Lung microvascular endothelial cell (primary cell): ENCODE results near the gene CFAP53. TPM values are rescaled to one million over a fixed set of nuclear protein-coding genes. Genes with fewer than 3 reads are reported as not detected.

Source experiments
- DNase-seq, 2 donors: peaks; one replicate each; pipeline versions ENCODE4 v3.0.0 to v3.0.0-alpha.2; 2010; ENCODE audit warnings: low read depth in 2 of 2
- total RNA-seq: library from RNA; depleted of rRNA; stranded (reverse); fragments of >200 nt; gene quantifications from 2 replicates; pipeline ENCODE4 v1.2.1, GENCODE V29; 2014

Gene CFAP53
- total RNA-seq, 1 donor from 2014 or later: 0.20 TPM

DNA sequence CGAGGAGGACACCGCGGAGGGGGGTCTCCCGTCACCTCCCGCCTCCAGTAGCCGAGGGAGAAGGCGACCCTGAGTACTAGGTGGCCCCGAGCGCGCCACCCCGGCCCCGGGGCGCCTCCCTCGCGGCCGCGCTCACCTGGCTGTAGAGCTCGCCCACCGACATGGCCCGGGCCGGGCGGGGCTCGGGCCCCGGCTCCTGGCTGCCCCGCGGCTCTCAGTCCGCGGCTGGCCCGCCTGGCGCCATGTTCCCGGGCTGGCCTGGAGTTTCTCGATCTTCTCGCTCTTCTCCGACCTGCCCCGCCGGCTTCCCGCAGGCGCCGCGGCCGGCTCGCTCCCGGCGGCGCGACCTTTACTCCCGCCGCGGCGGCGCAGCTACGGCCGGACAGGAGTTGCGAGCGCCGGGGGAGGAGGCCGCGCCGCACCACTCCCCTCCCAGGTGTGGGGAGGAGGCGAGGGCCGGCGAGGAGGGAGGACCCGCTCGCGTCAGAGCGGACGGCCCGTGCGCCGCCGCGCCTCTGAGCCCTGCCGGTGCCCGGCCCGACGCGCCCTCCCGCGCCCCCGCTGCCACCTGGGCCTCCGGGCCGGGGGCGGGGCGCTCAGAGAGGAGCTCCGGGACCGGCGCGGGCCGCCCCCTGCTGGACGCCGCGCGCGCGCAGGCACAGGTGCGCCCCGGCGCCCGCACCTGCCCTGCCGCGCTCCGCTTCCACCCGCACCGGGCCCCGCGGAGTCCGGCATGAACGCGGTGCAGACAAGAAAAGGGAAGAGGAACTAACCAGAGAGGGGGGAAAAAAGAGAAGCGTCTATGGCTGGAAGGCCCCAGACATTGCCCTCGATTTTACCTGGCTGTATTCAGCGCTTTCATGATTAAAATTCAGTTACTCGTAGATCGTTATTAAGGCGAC lies 71.4 kb downstream of the CFAP53 start, which contains the start of gene MYO5B:
Gene MYO5B, minus strand, starts transcription at position 517 of the 902 bp plus-strand sequence. Its CDS starts 354 bp downstream, at position 163.
- peak in 1 of 2 donors; percentile 11 for DNase-seq

DNA sequence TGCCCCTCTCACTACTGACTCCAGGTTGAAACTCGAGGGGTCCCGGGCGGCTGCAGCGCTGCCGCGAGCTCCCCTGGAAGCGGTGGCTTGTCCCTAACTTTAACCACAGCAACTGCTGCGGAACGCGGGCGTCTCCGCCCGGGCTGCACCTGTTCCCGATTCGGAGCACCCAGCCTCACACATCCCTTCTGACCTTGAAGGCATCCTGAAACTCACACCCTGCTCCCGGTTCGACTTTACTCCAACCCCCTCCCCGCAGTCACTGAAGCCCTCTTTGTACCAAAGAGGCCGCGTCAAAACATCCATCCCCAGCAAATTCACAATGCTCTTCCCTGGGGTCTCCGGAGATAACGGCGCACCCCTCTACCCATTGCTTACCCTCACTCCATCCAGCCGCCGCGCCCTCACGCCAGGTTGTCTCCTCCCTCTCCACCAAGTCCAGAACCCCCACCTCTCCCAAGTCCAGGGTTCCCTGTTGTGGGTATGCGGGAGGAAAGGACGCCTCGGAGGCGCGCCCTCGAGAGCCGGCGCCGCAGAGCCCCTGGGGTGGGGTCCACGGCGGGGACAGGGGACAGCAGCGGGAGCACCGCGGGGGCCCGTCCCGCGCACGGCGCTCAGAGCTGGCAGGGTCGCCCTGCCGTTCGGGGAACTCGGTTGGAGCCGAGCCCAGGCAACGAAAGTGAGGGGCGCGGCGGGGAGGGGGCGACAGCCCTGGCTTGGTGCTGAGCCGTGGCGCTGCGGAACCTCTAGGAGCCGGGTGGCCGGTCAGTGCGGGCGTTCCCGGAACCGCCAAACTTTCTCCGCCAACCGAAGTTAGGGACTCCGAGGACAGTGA lies 72.3 kb downstream of the CFAP53 start:
- DNase-seq: no peak

DNA sequence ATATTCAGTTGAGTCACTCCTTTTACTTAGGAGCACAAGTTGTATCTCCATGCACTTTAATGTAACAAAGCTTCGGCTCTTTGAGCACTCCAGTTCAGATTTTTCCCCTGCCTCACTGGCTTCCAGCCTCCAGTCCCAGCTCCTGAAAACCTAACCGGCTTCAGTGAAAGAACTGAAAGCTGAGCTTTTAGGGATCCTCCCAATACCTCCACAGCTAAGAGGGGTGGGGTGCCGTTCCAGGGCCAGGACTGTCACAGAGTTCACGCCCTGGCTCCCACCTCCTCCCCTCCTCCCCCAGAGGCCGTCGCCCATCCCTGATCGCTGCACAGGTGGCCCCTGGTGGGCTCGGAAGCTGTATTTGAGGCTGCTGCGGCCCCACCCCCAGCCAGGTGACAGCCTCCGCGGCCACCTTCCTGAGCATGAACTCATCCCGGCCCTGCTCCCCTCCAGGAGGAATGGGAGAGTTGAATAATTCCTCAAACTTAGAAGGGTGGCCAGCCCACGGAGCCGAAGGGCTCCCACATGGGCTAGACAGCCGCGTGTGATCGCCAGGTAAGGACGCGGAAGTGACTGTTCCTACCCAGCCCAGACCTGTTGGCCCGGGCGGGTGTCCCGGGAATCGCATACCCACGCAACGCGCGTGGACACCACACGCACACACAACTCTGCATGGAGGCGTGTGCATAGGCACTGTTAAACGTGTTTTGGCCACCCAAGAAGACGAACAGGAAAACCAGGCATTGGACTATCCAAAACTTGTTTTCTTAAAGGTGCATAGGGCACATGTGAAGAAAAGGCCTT lies 73.1 kb downstream of the CFAP53 start:
- DNase-seq: no peak

DNA sequence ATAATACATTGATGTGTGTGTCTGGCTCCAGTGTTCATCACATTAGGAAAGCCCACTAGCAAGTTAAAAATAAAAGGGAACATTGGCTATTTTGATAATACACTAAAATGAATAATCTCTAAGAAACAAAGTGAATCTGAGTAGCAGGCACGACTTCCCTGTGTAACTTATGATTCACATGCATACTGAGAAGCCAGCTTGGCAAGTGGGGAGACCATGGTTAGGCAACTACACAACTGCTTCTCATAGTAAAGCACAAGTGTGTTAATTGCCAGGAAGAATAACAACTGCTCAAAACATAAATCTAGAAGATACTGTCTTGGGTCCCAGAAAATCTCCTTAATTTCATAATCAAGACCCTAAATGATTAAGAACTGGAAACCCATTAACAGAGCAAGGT lies 75.4 kb downstream of the CFAP53 start:
- DNase-seq: no peak

DNA sequence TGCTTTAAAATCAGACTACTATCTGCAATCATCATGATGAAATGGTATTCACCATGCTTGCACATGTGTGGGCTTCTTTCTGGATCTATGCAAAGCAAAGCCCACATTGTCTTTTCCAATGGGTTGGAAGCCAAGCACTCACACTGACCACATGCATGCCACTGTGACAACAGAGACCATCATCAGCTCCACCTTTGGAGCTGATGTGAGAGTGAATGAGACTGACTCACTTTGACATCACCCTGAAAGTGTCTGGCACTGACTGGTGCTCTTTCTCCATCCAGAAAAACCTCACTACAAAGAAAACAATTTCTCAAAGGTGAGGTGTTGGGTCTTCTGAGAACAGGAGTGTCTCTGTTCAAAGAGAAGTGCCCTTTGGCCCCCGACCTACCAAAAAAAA lies 76.1 kb downstream of the CFAP53 start:
- no peak for DNase-seq

DNA sequence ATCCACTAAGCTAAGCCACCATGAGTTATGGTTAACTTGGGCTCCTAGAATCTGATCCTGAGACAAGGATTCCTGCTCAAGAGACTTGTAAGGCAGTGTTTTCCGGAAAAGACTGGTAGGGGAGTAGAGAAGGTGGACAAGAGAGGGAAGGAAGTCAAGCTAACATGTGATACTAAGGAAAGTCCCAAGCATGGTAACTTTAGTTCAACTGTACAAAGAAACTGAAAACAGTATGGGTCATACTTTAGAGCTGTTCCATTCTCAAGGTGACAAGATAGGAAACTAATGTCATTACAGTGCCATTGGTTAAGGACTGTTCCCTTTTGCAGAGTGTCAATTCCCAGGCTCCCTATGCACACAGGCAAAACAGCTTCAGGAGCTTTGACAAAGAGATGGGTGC lies 77.1 kb downstream of the CFAP53 start:
- no peak for DNase-seq

DNA sequence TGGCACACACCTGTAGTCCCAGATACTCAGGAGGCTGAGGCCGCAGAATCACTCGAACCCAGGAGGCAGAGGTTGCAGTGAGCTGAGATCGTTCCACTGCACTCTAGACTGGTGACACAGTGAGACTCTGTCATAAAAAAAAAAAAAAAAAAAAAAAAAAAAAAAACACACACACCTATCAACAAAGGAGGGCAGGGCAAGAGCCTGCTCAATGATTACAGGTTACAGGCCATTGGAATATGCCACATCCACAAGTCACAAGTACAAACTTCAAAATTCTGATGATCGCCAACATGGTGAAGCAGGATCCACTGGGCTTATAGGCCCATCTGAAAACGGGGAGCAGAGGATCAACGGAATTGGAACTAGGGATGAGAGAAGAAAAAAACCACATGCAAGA lies 77.6 kb downstream of the CFAP53 start:
- no peak for DNase-seq

DNA sequence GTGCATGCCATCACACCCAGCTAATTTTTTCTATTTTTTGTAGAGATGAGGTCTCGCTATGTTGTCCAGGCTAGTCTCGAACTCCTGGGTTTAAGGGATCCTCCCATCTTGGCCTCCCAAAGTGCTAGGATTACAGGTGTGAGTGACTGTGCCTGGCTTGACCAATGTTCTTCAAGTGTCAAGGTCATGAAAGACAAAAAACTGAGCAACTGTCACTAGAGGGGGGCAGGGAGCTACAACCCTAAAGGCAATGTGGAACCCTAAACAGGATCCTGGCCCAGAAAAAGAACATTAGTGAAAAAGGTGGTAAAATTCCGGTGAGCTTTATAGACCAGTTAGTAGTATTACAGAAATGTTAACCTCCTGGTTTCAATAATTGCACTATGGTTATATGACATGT lies 78.6 kb downstream of the CFAP53 start:
- DNase-seq: no peak

DNA sequence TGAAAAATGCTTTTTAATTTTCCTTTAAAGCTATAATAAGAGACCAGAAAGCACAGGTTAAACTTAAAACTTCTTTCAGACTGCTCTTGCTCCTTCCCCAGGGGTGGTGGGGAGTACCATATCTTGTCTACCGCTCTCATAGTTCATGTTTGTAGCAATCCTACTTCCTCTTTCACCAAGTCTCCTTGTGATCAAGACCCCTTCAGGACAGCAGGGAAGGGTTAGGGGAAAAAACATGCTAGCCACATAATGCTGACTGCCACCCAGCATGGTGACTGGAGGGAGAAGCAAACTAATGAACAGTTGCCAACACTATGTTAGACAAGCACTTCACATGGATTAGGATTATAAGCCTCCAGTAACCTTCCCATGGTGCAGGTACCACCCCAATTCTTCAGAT lies 79.9 kb downstream of the CFAP53 start:
- DNase-seq: no peak

DNA sequence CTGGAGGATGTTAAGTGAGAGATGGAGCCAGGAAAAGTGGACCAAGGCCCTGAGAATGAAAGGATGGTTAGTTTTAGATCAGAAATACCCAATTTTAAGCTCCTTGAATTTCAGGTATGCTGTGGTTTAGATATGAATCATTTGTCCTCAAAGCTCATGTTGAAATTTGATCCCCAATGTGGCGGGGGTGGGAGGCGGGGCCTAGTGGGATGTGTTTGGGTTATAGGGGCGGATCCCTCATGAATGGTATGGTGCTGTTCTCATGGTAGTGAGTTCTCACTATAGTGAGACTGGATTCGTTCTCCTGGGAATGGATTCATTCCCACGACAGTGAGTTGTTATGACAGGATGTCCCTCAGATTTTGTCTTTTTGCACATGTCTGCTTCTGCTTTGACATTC lies 82.7 kb downstream of the CFAP53 start:
- no peak for DNase-seq

DNA sequence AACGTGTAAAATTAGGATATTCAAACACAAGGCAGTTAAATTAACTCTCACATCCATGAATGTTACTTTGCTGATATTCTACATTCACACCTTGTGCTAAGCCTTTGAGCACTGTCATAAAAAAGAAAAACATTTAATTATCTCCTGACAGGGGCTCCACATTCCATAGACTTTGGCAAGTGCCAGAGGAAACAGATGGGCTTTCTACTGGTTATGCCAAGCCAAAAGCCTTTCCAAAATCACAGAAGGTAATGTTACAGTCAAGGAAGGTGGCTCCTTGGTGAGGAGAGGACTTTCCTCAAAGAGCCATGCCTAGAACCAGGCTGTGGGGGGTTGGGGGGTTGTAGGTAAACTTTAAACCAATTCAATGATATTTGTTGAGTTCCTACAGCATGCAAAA lies 83.8 kb downstream of the CFAP53 start:
- no peak for DNase-seq

DNA sequence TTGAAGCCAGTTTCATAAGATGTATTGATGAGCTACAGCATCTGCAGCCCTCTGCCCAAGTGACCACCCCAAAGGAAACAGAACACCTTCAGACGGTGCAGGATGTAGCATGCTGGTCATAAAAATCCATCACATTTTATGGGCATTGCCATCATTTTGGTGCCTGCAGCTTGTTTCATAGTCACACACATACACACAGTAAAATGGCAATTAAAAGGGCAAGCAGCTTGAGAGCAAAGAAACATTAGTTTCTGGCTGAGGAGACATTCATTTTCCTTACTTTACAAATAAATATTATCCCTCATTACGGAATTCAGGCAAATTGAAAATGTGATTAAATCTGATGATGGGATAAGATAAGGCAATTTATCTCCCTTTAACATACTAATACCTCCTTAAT lies 84.7 kb downstream of the CFAP53 start:
- no peak for DNase-seq

DNA sequence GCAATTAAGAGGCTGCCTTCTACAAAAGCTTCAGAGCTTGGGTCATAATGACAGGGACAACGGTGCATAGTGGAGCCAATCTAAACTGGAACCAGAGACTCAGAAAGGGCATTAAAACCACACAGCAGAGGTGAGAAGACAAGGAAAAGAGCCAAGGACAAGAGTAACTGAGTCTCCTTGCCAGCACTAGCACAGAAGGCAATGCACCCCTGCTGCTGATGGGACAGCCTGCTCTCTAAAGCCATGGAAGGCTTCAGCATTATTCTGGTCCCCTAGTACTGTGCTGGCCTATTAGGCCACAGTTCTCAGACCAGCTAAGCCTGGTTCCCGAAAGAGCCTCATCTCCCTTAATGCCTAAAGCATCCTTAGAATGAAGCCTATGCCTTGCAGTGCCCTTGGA lies 86.8 kb downstream of the CFAP53 start:
- DNase-seq: no peak

DNA sequence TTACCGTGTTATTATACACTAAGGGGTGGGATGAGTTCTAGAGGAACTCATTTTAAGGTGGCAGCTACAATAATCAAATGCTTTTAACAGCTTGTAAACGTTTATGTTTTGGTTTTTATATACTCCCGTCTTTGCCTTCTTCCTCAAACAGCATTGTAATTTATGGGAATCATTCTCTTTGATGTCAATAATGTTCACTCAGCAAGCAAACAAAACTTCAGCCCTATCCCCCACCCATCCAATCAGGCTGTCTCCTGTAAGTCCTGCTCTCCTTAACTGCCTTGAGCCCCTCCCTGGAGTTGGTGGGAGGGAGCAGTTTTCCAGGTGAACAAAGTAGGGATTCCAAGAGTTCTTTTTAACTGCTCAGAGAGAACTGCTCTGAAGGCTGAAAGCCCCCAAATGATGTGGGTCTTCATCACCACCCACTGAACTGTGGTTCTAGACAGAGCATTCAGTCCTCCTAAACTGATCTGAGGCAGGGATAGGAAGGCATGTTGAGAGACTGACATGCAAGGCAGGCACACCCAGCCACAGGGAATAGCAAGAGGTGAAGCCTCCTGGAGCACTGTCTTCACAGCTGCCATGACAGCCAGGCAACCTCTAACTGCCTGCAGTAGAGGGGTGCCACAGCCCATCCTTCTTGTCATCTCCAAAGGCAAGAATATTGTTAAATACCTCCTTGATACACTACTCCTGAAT lies 88.9 kb downstream of the CFAP53 start:
- no peak for DNase-seq

Other genes with a start within 250 kb of the CFAP53 start
- gene MYO5B, start 71.3 kb downstream of the CFAP53 start, total RNA-seq: under 0.01 and 0.87 TPM in 2 replicates
- 25.7 and 44.4 TPM in 2 replicates for gene MBD1, start 15.0 kb upstream of the CFAP53 start, total RNA-seq
- 22.0 and 35.3 TPM in 2 replicates for gene CXXC1, start 21.2 kb upstream of the CFAP53 start, total RNA-seq
- 1.4 and 4.6 TPM in 2 replicates for gene SKA1, start 108.6 kb upstream of the CFAP53 start, total RNA-seq